Measurements from ENCODE around the gene CD40. TPM values are rescaled to one million over a fixed set of nuclear protein-coding genes. Genes with fewer than 3 reads are reported as not detected.

CD40 gene
- total RNA-seq, 1 donor from 2014 or later, result 3.2 TPM

DNA sequence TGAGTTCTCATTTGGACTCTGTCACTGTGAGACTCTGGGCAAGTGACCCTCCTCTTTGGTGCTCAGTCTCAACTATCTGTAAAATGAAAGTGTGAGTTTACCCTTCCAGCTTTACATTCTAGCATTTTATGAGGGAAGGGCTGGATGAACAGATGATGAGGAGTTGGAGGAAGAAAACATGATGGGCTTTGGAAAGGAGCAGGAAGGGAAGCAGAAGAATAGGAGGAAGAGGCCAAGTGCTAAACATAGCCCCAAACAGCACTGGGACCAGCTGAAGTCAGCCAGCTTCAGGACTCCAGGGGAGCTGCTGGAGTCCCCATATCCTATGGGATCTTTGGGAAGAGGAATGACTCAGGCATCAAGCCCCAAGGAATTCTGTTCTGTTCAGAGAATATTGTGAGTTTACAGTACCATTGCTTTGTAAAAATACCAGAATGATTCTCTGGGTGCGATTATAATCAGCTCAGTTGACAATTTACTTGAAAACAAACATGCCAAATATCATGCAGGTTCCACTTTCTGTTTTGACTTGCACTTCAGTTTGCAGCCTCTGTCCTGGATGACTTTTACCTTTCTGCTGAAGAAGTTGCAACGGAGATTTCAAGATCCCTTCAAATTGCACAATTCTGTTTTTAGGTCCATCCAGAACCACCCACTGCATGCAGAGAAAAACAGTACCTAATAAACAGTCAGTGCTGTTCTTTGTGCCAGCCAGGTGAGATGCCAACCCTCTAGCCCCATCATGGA, 3.2 kb downstream of the CD40 start:
- intact Hi-C loops (cut with micrococcal nuclease), result no loop called here

DNA sequence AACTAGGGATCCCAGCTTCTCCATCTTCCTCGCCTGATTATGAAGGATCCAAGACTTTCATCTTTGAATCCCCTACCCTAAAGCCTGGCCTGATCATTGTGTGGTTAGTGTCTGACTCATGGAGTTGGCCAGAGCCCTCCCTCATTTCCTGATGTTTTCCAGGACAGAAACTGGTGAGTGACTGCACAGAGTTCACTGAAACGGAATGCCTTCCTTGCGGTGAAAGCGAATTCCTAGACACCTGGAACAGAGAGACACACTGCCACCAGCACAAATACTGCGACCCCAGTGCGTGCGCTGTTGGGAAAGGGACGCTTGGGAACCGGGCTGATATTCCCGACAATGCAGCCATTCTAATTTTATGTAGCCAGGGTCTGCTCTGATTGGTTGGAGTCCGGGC, 4.0 kb downstream of the CD40 start:
- intact Hi-C loops (cut with micrococcal nuclease), result no loop called here

DNA sequence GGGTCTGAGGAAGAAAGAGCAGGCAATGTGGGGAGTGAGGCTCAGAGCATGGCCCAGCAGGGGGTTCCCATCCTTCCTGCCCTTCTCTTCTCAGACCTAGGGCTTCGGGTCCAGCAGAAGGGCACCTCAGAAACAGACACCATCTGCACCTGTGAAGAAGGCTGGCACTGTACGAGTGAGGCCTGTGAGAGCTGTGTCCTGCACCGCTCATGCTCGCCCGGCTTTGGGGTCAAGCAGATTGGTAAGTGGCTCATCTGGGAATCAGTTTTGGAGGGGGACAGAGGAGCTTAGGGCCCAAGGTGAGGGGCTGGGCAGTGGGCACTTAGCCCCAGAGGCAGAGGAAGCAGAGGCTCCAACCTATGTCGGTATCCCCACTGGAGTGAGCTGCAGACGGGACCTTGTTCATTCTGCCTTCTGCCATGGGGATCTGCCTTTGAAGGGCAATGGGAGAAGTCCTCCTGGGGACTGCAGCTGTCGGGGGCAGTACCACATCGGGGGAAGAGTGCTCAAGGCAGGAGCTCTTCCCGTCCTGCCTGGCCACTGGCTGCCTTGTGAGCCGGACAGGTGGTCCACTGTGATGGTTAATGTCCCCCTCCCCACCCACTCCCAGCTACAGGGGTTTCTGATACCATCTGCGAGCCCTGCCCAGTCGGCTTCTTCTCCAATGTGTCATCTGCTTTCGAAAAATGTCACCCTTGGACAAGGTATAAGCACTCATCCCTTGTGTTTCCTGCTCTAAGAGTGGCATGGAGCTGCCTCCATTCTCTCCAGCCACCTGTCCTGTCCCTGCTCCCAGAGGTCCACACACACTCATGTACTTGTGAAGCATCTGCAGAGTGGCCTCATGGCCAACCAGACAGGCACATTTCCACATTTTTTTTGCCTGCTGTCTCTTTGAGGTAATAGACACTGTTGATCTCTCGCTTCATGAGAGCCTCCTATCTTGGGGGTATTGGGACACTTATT, 4.7 kb downstream of the CD40 start:
- intact Hi-C loops (cut with micrococcal nuclease), result no loop called here

DNA sequence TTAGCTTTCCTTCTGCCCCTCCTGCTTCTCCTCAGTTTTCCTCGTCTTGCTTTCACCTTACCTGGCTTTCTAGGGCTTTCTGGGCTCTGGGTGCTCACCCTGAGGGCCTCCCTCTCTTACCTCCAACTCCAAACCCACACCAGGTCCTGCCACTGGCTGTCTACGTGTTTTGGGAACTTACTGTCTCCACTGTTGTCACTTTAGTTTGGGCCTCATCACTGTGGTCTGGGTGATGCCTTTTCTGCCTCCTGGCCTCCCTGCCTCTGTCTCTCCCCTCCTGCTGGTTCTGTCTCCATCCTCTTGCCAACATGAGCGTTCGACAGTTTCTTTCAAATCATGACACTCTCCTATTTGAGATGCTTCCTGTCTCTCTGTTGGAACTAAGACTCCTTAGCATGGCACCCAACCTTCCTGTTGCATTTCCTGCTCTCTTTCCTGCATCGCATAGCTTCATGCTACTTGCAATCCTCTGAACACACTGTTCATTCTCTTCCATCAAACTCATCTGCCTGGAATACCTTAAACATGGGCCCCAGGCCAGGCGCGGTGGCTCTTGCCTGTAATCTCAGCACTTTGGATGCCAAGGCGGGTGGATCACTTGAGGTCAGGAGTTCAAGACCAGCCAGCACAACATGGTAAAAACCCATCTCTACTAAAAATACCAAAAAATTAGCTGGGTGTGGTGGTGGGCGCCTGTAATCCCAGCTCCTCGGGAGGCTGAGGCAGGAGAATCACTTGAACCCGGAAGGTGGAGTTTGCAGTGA, 5.5 kb downstream of the CD40 start:
- intact Hi-C loops (cut with micrococcal nuclease), result no loop called here

DNA sequence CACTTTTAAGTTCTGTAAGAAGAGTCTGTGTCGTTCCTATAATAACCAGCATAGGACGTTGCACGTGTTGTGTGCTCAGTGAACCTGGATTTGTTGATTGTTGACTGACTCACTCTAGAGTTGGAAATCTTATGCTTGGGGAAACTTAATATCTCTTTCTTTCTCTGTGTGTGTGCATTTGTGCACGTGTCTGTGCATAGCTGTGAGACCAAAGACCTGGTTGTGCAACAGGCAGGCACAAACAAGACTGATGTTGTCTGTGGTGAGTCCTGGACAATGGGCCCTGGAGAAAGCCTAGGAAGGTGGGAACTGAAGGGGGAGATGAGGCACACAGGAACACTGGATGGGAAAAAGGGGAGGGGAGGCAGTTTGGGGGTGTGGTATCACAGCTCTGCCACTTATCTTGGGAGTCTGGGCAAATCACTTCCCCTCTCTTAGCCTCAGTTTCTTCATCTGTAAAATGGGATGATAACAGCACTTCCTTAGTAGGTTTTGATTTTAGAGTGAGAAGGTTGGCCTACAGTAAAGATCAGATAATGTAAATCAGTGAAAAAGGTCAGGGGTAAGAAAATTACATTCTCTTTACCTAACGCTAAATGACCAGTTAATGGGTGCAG, 8.4 kb downstream of the CD40 start:
- intact Hi-C loops (cut with micrococcal nuclease), result no loop called here

DNA sequence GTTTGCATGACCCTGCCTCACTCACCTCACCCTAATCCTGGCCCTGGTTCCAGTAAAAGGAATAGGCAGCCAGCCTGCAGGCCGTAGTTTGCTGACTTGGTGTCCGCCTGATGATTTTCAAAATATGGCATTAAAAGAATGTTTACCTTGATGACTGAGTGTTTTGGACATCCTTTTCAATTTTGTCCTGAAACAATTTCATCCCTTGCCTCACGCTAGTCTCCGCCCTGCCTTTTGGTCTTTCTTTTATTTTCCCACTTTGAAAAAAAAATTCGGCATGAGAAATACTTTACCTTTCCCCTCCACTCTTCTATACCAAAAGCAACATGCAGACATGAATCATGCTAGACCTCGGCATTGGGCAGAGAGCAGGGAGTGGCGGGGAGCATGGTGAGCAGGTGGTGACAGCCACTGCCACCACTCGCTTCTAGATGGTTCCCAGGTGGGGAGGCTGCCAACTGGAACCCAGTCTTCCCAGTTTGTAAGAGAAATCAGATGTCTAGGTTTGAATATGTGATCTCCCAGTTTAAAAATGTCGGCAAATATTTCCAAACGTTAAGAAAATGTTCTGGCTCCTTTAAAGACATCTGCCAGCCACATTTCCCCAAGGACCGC, 9.4 kb downstream of the CD40 start:
- intact Hi-C loops (cut with micrococcal nuclease), result no loop called here

DNA sequence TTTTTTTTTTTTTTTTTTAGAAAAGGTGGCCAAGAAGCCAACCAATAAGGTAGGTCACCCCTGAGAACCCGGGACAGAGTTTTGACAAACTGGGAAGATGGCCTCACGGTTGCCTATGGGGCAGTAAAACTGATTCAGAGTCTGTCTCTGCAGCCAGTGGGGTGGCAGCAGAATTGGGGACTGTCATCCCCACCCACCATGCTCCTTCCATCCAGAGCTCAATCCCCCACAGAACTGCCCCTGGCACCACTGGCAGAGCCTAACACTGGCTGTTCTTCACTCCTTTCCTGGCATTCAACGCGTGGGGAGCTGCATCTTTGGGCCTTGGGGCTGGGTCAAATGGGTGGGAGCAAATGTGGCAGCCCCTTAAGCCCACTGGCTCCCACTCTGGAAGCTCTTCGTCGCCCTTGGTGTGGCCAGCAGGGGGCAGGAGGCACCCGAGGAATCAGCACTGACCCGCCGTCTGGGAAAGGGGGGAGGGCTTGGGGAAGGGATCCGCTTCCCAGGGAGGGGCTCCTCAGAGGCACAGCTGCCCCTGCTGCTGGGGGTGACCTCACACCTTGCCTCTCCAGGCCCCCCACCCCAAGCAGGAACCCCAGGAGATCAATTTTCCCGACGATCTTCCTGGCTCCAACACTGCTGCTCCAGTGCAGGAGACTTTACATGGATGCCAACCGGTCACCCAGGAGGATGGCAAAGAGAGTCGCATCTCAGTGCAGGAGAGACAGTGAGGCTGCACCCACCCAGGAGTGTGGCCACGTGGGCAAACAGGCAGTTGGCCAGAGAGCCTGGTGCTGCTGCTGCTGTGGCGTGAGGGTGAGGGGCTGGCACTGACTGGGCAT, 10.4 kb downstream of the CD40 start:
- intact Hi-C loops (cut with micrococcal nuclease), result no loop called here

DNA sequence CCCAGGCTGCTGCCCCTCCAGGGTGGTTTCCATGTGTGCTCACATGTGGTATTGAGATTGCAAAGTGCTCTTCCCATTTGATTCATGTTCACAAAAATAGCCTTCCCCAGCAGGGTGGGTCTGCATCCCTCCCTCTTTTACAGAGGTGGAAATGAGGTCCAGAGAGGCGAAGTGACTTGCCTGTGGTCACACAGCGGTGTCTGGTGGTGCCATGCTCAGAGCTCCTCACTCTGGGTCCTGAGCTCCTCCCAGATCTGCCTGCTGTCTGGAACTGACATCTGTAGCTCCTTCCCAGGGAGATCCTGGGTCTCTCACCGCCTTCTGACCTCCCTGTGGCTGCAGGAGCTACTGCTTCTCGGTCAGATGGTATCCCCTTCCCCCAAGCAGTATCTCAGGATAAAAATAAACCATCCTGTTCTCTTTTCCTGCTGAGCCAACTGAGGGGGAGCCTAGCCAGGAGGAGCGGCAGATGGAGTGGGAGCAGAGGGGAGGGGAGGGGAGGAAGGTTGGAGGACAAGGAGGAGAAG, 11.9 kb downstream of the CD40 start:
- intact Hi-C loops (cut with micrococcal nuclease), result no loop called here

DNA sequence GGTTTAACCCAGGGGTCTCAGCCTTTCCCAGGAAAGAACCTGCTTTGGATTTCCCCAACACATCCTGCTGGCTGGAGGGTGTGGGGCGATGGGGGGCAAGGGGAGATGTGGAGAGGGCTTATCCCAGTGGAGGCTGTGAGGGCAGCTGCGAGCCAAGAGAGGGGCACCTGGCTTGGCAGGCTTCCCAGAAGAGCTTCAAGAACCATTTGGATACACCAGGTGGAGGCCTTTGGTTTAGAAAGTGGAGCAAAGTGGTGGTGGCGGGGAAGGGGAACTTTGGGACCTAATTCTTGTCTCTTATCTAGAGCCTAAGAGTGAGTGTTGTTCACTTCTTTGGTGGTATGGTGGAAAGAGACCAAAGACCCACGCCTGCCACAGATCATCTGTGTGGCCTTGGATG, 12.4 kb downstream of the CD40 start:
- intact Hi-C loops (cut with micrococcal nuclease), result no loop called here

DNA sequence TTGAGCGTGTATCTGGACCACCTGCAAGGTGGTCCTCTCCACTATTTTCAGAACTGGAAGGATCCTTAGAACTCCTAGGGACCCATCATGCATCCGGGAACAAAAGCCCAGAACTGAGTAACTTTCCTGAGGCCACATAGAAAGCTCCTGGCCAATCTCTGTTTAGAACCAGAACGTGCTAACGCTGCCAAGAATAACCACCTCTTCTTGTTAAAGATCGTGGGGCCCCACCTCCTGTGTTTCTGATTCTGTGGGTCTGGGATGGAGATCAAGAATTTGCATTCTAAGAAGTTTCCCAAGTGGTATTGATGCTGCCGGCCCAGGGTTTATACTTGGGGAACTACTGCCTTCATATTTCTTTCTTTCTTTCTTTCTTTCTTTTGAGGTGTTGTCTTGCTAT, 13.3 kb downstream of the CD40 start:
- intact Hi-C loops (cut with micrococcal nuclease), result no loop called here

DNA sequence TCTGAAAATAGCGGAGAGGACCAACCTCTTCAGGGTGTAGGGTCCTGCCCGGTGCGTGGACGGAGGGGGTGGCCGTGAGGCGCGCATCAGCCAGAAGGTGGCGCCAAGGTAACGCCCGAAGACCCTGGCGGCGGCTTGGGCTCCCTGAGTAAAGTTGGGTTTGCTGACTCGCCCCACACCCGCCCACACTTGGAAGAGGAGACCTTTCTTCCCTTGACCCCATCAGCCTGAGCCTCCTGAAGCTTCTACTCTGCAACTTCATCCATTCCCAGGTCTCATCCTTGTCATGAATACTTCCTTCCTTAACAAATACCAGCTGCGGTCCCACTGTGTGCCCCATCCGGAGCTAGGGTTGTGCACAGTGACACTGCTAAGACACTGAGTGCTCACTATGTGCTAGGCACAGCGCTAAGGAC, 14.6 kb downstream of the CD40 start:
- intact Hi-C loops (cut with micrococcal nuclease), result loop anchor here (1.0 to 2.0 kb wide), 2 partner anchors 42 to 216 kb away; no protein-coding TSS in a partner anchor

DNA sequence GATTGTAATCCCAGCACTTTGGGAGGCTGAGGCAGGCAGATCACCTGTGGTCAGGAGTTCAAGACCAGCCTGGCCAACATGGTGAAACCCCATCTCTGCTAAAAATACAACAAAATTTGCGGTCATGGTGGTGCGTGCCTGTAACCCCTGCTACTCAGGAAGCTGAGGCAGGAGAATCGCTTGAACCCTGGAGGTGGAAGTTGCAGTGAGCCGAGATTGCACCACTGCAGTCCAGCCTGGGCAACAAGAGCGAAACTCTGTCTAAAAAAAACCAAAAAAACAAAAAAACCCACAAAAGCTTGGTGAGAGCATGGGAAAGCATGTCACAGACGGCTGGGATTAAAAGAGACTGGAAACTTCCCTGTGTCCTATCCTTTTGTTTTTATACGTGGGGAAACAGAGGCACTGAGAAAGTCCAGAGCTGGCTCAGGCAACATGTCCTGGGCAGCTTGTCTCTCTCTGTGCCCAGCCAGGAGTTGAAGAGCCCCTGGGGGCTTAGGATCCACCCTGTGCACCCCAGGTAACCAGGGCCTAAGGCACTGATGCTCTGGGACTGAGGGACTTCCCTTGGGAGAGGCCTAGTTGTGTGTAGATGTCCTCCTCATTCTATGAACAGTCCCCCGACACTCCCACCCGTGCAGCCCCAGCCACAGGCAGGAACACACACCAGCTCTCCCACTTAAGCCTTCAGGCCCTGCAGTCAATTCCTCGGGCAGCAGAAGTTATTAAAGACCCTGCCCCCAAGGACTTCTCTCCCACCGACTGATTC, 16.0 kb downstream of the CD40 start:
- intact Hi-C loops (cut with micrococcal nuclease), result loop anchor here (2.0 kb wide), 1 partner anchor 215 kb away; no protein-coding TSS in a partner anchor

DNA sequence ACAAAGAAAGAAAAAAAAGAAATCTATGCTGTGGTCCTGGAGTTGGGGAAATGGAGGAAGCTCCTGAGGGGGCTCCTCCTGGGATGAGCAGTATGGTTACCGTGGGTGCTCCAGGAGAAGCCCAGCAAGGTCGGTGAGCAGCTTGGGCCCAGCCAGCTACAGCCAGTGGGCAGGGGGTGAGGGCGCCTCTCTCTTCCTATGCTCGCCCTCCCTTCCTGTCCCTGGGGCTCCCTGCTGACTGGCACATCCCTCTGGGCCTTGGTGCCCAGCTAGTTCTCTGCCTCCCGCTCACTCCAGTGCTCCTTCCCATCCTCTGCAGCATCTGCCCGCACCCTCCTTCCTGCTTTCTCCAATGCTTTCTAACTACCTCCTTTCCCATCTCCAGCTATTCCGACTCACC, 16.6 kb downstream of the CD40 start:
- intact Hi-C loops (cut with micrococcal nuclease), result no loop called here

DNA sequence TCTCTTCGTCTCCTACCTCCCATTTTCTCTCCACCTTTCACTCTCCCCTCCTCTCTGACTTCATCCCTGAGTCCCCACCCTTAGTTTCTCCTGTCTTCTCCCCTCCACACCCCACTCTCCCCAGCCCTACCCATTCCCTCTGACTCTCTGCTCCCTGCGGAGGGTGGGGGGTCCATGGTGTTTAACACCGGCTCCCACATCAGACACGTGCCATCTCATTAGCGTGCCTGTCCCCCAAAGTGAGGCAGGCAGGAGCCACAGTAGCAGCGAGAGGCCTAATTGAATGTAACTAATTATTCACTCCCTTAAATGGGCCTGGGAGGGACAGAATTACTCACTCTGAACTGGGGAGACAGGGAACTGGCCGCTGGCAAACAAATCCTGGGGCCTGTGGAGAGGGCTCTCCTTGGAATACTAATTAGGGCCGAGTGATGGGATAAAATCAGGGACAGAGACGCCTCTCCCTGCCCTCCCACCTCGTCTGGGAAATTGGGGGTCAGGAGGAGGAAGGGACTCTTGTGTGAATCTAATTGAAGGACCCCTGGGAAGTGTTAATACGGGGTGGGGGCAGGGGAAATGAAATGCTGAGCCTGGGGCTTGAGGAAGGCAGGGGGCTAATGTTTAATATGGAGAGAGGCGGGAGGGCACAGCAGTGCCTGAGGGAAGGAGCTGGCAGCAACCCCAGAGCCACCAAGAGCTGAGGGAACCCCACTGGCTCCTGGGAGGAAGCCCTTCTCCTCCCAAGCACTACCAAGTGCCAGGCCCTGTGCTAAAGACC, 17.9 kb downstream of the CD40 start:
- intact Hi-C loops (cut with micrococcal nuclease), result no loop called here

DNA sequence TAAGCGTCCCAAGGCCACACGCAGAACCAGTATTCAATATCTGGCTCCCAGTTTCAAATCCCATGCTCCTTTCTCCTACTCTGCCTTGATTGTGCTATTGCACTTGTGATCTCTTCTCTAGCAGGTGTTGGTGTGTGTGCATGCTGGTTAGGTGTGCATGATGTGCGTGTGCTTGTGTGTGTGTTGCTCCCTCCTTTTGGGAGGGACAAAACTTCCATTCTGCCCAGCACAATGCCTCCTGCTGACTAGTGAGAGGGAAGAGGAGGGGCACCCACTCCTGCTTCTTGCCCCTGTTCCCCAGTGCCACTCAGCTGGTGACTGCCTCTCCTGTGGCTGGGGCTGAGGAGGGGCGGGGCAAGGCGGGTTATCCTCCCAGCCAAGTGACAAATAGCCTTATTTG, 19.7 kb downstream of the CD40 start:
- intact Hi-C loops (cut with micrococcal nuclease), result no loop called here

DNA sequence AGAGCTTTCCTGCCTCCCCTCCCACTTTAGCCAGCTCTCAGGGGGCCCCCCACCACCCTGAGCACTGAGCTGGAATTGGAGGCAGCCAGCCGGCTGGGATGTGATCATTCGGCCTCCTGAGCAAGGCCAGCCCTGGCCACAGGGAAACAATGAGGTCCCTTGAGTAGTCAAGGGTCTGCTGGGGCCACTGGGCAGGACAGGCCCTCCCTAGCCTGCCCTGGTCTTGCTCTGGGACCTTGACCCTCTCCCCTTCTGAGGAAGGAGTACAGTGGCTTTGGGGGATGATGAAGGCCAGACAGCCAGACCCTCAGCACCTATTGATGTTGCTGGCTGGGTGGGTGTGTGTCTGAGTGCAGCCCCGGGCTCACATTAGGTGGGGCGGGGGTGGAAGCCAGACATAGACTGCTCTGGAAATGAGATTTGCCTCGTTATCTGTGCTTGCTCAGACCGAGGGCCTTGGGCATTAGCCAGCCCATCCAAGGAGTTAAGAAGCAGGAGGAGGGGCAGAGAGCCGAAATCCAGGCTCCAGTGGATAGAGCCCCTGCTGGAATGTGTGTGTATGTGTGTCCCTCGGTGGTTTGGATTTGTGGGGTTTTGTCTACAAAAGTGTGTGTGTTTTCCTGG, 21.3 kb downstream of the CD40 start:
- intact Hi-C loops (cut with micrococcal nuclease), result no loop called here

DNA sequence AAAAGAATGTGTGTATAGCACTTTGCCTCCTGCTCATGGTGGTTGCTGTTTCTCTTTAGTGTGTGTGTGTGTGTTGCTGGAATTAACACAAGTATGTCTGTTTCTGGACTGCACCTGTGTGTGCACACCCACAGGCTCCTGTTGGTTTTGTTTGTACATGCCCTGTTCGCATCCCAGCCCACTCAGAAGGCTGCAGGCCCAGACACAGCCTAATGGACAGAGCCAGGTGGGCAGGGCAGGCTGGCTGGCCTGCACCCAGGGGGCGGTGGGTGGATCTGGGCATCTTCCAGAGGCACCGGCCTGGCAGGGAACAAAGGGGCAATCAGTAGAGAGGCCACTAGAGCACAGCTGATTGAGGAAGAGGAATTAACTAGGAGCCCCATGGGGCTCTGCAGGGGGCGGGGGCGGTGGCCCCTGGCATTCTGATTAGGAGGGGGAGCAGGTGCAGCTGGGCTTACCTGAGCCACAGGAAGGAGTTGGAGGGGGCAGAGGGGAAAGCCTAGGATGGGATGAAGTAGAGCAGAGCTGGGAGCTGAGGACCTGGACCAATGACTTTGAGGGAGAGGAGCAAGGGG, 21.9 kb downstream of the CD40 start:
- intact Hi-C loops (cut with micrococcal nuclease), result no loop called here
